NCI-H2171 treated with DMSO at 0.1 percent for 48 hours (cell line): ENCODE data around the gene TEKTIP1.

Experiments used
- DNase-seq: peaks from one replicate; lab custom pipeline; 2025; lab: John Stamatoyannopoulos, UW

Gene TEKTIP1

DNA sequence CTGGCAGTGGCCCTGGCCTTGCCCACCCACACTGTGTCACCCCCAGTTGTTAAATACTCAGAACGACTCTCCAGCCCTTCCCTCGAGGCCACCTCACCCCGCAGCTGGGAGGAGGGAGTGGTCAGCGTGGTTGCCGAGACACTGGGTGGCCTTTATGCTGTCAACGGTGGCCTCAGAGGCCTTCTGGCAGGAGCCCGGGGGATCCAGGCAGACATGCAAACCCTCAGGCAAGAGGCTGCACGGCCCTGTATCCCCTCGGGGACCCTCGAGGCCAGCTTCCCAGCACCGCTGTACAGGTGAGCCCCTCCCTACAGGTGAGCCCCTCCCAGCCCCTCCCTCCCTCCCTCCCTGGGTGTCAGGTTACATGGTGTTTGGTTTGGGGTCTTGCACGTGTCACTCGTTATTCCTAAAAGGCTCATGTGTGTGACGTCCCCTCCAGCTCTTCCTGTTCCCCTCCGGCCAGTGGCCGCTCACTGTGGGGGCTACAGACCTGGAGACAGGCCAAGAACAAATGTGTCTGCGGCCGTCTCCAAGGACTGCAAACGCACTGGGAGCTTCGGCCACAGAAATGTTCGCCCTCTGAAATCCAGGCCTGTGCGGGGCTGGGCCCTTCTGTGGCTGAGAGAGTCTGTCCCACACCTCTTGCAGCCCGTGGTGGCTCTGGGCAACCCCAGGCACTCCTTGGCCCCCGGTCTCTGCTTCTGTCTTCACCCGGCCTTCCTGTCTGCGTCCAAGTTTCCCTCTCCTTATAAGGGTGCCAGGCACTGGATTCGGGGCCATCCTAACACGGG lies at the start of gene TEKTIP1:
Gene TEKTIP1, plus strand, starts transcription at position 210 of the 791 bp plus-strand sequence. Its CDS starts 4 bp downstream, at position 214.
- peak; percentile 37 for DNase-seq

DNA sequence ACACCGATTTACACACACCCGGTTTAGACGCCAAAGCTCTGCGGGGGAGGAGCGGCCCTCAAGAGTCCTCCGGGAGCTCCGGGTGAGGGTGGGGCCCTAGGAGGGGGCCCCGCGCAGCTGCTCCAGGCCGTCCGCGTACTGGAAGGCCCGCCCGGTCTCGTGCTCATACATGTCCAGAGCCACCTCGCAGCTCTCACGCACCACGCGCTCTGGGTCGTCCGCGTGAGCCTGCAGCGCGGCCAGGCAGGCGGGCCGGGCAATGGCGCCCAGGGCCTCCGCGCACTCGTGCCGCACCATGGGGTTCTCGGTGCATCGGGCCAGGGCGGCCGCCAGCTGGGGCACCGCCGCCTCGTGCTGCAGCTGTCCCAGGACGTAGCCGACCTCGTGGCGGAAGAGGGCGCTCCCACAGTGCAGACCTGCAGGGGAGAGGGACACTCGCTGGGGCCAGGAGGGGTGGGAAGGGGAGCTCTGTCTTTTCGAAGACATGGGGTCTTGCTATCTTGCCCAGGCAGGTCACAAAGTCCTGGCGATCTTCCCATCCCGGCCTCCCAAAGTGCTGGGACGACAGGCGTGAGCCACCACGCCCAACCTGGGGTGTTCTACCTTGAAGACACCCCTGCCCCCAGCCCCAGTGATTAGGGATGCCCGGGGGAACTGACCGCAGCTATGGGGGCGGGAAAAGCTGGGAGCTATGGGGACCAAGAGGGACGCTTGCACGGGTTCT lies 47.4 kb upstream of the TEKTIP1 start:
- no peak for DNase-seq

DNA sequence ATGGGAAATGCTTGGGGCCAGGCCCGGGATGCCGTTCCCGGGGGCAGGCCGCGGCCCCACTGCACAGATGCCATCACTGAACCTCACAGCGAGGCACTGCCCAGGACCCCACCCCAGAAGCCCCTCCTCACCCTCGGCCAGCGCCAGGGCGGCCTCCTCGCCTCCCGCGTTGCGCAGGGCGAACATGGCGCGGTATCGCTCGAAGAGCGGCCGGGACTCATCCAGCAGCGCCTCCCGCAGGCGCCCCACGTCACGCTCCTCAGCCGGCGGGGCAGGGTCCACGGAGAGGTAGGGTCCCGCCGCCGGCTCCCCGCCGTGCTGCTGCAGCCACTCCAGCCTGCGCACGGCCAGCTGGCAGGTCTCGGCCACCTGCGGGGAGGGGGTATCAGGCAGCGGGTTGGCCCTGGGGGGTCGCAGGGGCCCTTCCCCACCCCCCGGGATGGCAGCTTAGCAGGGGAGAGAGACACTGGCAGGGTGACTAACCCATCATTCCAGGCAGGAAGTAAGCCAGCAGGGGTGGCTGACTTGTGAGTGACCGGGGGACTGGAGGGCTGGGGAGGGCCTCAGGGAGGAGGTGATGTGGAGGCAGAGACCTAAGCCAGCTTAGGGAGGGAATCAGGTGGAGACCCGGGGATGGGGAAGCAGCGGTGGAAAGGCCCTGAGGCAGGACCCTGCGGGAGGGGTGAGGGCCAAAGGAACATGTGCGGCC lies 46.7 kb upstream of the TEKTIP1 start:
- no peak for DNase-seq

DNA sequence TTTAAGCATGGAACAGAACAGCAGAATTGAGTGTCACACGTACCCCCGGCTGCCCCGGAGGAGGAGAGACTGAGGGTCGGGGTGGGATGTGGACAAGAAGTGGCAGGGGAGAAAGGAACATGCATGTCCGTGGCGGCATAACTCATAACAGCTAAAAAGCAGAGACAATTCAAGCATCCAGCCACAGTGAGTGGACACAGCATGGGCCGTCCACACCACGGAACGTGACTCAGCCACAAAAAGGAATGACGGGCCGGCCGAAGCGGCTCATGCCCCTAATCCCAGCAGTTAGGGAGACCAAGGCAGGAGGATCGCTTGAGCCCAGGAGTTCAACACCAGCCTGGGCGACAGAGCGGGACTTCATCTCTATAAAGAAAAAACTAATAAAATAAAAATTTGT lies 46.1 kb upstream of the TEKTIP1 start:
- DNase-seq: no peak

DNA sequence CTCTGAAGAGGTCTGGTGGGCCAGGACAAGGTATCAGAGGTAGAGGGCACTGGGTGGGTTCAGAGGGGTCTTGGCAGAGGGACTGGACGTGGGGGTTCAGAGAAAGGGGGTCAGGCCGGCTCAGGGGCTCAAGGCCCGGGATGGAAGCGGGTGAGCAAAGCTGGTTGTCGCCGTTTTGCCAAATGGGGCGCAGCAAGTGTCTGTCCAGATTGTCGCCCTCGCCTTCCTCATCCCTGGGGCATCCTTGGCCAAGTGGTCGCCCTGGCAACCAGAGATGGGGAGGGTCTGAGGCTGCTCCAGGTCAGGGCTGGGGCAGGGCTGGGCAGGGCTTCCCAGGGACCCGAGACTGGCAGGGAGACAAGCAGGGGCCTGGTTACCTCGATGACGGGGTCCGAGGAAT lies 45.3 kb upstream of the TEKTIP1 start:
- DNase-seq: no peak

DNA sequence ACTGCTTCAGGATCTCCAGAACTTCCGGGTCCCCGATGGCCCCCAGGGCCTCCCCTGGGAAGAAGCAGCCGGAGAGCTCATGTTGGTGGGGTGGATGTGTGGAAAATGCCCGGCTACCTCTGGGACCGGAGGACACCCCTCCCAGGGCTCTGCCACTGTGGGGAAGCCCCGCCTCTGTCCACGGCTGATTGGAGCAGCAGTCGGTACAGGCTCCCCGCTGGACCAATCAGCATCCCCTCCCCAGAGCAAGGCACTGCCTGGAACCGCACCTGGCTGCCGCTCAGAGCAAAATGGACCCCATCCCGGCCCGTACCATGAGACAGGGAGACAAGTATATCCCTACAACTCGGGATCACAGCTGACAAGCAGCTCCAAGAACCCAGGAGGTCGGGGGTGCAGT lies 44.9 kb upstream of the TEKTIP1 start:
- no peak for DNase-seq

DNA sequence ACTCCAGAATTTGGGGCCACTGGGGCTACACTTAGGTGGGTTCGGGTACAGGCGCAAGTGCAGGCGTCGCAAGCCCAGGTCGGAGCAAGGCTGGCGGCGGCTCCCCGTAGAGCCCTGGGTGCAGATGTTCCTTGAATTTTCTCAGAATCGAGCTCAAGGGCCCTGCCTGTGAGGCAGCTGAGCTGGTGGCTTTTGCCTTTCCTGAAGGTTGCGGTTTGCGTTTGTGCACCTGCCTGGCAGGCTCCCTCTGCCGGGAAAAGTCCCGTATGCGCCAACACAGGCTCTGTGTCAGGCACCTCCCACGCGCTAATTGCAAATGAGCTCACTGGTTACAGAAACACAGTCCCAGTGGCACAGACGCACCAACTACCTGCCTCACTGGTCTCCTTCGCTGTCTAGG lies 44.4 kb upstream of the TEKTIP1 start:
- DNase-seq: no peak

DNA sequence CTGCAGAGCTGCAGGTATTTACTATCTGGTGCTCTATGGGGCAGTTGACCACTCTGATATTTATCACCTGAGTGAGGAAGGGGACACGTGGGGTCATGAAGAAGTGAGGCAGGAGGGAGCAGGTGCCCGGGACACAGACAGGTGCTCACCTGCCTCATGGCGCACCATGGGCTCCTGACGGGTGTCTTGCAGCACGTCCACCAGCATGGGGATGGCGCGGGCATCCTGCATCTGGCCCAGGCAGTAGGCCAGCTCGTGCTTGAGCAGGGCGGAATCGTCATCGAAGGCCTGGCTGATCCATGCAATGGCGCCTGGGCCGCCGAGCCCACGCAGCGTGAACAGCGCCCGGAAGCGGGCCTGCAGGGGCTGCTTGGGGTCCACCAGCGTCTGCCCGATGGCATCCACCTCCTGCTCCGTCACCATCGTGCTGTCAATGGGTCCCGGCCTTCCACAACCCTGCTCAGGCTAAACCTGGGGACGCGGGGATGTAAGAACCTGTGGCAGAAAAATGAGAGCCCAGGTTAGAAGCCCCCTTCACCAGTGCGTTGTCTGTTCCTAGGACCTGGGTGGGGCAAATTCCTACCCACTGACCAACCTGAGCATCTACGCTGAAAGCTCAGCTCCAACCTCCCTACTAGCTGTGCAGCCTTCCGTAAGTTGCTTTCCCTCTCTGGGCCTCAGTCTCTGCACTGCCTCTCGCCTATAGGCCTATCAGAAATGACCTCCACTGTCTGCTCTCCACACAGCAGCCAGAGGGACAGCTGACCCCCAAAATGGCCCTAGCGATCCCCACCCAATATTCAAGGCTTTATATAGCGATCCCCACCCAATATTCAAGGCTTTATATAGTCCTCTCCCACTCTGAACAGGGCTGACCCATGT lies 42.3 kb upstream of the TEKTIP1 start:
- no peak for DNase-seq

DNA sequence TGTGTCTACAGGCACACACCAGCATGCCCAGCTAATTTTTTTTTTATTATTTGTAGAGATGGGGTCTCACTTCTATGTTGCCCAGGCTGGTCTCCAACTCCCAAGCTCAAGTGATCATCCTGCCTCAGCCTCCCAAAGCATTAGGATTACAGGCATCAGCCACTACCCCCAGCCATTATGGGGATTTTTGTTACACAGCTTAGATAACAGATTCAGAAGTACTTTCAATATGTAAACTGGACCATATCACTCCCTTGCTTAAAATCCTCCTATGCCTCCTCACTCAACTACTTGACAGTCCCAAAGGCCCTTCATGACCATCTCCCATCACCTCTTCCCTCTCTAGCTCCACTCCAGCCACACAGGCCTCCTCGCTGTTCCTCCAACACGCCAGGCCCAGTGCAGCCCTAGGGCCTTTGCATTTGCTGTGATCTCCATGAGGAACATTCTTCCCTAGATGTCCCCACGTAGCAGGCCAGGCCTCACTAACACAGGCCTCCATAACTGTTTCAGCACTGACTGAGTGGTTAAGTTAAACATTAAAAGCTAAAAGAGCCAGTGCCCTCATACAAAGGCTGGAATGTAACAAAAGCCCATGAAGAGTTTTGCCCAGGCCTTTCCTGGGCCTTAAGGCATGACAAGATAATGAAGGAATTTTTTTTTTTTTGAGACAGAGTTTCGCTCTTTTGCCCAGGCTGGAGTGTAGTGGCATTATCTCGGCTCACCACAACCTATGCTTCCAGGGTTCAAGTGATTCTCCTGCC lies 41.0 kb upstream of the TEKTIP1 start:
- no peak for DNase-seq

DNA sequence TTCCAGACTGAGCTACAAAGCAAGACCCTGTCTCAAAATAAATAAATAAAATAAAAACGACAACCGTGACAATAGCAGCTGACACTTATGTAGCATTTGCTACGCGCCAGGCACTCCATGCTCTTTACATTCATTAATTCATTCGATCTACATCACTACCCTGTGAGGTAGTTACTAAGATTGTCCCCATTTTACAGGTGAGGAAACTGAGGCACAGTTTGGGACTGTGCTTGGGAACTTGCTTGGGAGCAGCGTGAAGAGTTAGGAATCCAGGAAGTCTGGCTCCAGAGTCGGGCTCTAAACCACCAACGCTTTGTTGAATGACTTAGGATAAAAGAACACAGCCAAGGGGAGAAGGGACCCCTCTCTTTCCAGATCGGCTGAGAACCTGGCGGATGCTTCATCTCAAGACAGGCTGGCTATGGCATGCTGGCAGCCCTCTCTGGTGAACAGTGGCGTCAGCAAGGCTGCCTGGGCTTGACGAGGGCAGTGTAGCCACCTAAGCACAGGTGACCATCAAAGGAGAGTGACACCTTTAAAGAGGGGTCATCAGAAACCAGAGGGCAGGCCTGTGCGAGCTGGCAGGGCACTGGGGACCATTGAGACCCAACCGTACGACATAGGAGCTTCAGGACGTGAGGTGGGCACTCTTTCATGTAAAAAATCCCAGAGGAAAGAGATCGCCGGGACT lies 39.1 kb upstream of the TEKTIP1 start:
- DNase-seq: no peak

DNA sequence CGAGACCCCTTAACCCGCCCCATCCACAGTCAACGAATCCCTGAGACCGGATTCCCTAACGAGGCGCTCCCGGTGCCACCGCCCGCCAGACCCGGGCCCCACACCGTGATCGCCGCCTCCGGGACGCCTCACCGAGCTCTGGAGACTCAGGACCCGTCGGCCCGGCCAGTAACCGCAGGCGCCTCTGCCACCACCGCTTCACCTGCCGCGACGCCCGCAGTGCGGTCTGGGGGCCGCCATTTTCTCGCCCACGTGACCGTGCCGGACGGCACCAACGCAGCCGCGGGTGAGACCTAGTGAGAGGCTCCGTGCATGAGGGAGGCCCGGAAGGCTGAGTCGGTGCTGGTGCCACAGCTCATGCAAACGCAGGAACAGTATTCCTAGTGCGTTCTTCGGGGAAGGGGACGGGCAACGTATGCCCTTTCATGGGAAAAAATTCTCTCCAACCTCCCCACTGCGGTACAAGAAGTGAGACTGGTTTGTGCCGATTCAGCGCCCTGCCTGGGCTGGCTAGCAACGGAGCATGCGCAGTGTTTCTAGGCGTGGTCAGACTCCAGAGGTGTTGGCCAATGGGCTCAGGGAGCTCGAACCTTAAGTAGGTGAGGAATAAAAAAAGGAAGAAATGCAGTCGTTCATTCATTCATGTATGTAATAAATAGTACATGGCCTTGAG lies 38.4 kb upstream of the TEKTIP1 start, which contains the start of gene DOHH:
Gene DOHH, minus strand, starts transcription at position 246 of the 673 bp plus-strand sequence. CDS start 3,860 bp downstream, outside the sequence.
- peak; percentile 98 for DNase-seq

DNA sequence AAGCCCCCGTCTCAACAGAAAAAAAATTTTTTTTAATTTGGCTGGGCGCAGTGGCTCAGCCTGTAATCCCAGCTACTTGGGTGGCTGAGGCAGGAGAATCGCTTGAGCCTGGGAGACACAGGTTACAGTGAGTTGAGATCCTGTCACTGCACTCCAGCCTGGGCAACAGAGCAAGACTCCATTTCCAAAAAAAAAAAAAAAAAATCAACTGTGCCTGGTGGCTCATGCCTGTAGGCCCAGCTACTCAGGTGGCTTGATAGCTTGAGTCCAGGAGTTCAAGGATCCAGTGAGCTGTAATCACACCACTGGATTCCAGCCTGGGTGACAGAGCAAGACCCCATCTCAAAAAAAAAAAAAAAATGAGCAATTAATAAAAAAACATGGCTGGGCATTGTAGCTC lies 37.2 kb upstream of the TEKTIP1 start:
- no peak for DNase-seq

DNA sequence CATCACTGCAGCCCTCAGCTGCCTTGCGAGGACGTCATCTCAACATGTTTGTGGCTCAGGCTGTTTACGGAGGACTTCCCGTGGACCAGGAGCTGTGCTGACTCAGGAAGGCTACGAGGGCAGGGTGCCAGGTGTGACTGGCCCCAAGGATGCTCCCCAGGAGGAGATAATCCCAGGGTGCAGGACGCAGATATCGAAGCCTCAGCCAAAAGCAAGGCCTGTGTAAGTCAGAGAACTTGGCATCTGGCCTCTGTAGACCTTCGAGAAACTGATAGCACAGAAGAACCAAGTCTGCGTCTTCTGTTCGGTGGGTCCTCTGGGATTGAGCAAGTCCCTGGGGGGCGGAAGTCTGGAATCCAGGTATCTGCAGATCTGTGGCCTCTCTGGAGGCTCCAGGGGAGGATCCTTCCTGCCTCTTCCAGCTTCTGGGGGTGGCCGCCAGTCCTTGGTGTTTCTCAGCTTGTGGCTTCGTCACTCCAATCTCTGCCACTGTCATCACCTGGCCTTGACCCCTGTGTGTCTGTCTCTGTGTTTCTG lies 35.9 kb upstream of the TEKTIP1 start:
- no peak for DNase-seq

DNA sequence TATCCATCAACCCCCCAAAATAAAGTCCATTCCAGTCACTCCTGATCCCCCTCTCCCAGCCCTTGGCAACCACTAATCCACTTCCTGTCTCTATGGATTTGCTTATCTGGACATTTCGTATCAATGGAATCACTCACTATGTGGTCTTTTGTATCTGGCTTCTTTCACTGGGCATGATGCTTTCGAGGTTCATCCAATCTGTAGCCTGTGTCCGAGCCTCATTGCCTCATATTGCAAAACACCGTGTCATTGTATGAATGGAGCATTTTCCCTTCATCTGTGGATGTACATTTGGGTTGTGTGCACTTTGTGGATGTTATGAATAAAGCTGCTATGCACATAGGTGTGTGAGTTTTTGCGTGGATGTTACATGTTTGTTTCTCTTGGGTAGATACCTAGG lies 34.2 kb upstream of the TEKTIP1 start:
- no peak for DNase-seq

DNA sequence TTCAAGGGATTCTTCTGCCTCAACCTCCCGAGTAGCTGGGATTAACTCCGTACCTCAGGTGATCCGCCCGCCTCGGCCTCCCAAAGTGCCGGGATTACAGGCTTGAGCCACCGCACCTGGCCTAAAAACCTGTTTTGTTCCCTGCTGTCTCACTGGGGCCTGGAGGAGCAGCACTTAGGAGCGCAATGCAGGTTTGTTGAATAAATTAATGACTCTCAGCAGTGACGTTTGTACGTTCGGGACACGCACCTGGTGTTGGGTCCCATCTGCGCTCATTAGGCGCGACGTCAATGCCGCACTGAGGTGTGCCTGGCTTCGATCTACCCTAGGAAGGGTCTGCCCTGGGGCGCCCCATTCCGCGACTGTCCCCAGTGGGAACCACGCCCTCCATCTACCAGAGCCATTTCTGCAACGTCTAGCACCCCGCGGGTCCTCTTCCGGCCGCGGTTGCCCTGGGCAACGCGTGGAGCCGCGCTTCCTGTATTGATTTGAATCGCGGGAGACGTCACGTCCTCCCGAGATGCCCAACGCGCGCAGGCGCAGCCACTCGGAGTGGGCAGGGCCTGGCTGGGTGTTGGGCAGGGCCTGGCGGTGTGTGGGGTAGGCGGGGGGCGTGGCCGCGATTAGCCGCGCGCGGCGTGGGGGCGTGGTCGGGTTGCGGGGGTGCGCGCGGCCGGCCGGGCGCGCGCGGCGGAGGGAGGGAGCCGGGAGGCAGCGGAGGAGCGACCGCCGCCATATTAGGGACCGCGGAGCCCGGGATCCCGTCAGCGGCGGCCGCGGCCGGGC lies 33.2 kb upstream of the TEKTIP1 start, which contains the start of gene FZR1:
Gene FZR1, plus strand, starts transcription at position 714 of the 786 bp plus-strand sequence. CDS start 16,679 bp downstream, outside the sequence.
- peak; percentile 98 for DNase-seq

DNA sequence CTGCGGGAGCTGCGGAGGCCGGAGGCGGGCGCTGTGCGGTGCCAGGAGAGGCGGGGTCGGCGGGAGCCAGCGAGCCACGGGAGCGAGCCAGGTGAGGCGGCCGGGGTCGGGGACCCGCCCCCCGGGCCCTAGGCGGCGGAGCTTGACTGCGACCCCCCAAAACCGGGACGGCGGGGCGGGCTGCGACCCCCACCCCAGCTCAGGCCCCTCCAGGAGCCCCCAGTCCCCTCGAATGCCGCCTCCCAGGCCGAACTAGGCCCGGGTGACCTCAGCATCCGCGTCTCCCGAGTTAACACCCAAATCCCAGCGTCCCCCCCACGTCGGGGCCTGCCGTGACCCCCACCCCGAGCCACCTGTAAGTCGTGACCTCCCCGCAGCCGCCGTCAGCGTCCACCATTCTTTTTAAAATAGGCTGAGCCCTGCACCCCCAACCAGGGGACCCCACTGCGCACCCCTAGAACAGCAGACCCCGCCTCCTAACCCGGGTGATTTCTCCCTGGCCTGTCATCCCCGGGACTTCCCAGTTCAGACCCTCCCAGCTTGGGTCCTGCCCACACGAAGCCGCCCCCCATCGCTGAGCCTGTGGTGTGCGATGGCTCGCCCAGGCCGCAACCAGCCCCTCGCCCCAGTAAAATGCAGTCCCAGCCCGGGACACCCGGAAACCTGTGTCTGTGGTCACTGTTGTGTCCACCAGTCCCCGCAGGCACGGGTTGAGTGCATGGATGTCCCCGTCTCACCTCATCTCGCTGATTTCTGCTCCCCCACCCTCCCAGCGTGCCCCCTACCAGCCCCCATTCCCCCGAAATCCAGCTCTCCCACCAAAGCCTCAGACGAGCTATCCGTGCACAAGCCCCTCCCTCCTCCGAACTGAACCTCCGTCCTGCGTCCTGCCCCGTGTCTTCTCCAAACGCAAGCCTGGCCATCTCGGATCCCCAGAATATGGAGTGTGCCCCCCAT lies 32.3 kb upstream of the TEKTIP1 start:
- no peak for DNase-seq
